ENCODE measurements around the gene SLC1A7.

Gene SLC1A7

GRCh38 chr1:53079251-53079650 lies 63.2 kb downstream of the SLC1A7 start:
- H3K36me3 ChIP-seq (ENCODE audit: control insufficient read depth, low read length) = no peaks in the 10 kb centered on the region
- no peaks in the 10 kb centered on the region for H3K4me1 ChIP-seq (ENCODE audit: control insufficient read depth, low read length)
- no peaks in the 10 kb centered on the region for H3K9me3 ChIP-seq (ENCODE audit: control insufficient read depth, insufficient read depth, low read length)
- no peaks in the 10 kb centered on the region for H3F3A ChIP-seq (ENCODE audit: control insufficient read depth, insufficient read depth)
- TF ChIP-seq EZH2phosphoT487 (IDR thresholded peaks at IDR 0.05; ENCODE audit: borderline replicate concordance, low read length) (no peak), CTCF (IDR thresholded peaks at IDR 0.05; ENCODE audit: low read depth, low read length, poor library complexity, severe bottlenecking) (no peak)
- no peaks in the 10 kb centered on the region for H3K79me2 ChIP-seq (ENCODE audit: control insufficient read depth, low read length)
- H3K4me3 ChIP-seq (ENCODE audit: low read length) = no peak overlapping the region
- no peak overlapping the region for H3K4me2 ChIP-seq (ENCODE audit: low read length)
- H3K9me2 ChIP-seq (replicated peaks; ENCODE audit: control insufficient read depth, low read length) = no peaks in the 10 kb centered on the region
- no peaks in the 10 kb centered on the region for H4K20me1 ChIP-seq (ENCODE audit: control insufficient read depth, insufficient read depth, low read depth, low read length)
- H3K27ac ChIP-seq (ENCODE audit: low read depth, low read length) = no peak overlapping the region
- H3K27me3 ChIP-seq (ENCODE audit: control insufficient read depth, low read length) = no peaks in the 10 kb centered on the region

- no peak for TF ChIP-seq CTCF (IDR thresholded peaks at IDR 0.05; ENCODE audit: low read depth, low read length, poor library complexity, severe bottlenecking)
- no peak for TF ChIP-seq EZH2phosphoT487 (IDR thresholded peaks at IDR 0.05; ENCODE audit: borderline replicate concordance, low read length)
- Histone ChIP-seq H3K4me3 (ENCODE audit: low read length) (no peak overlapping the region), H3K4me1 (ENCODE audit: control insufficient read depth, low read length) (no peaks in the 10 kb centered on the region), H4K20me1 (ENCODE audit: control insufficient read depth, insufficient read depth, low read depth, low read length) (no peaks in the 10 kb centered on the region), H3F3A (ENCODE audit: control insufficient read depth, insufficient read depth) (no peaks in the 10 kb centered on the region), H3K36me3 (ENCODE audit: control insufficient read depth, low read length) (no peaks in the 10 kb centered on the region), H3K9me3 (ENCODE audit: control insufficient read depth, insufficient read depth, low read length) (no peaks in the 10 kb centered on the region), H3K27ac (ENCODE audit: low read depth, low read length) (no peak overlapping the region), H3K27me3 (ENCODE audit: control insufficient read depth, low read length) (no peaks in the 10 kb centered on the region), H3K9me2 (replicated peaks; ENCODE audit: control insufficient read depth, low read length) (no peaks in the 10 kb centered on the region), H3K79me2 (ENCODE audit: control insufficient read depth, low read length) (no peaks in the 10 kb centered on the region), H3K4me2 (ENCODE audit: low read length) (no peak overlapping the region)
These were observed 63.9 kb downstream of the SLC1A7 start for GRCh38 chr1:53078333-53079101.

- H3K36me3 ChIP-seq (ENCODE audit: control insufficient read depth, low read length) = no peaks in the 10 kb centered on the region
- H3K9me2 ChIP-seq (replicated peaks; ENCODE audit: control insufficient read depth, low read length) = no peaks in the 10 kb centered on the region
- no peak overlapping the region for H3K4me3 ChIP-seq (ENCODE audit: low read length)
- no peaks in the 10 kb centered on the region for H3K9me3 ChIP-seq (ENCODE audit: control insufficient read depth, insufficient read depth, low read length)
- no peaks in the 10 kb centered on the region for H3K27me3 ChIP-seq (ENCODE audit: control insufficient read depth, low read length)
- no peaks in the 10 kb centered on the region for H4K20me1 ChIP-seq (ENCODE audit: control insufficient read depth, insufficient read depth, low read depth, low read length)
- no peak overlapping the region for H3K4me2 ChIP-seq (ENCODE audit: low read length)
- TF ChIP-seq EZH2phosphoT487 (IDR thresholded peaks at IDR 0.05; ENCODE audit: borderline replicate concordance, low read length) (no peak), CTCF (IDR thresholded peaks at IDR 0.05; ENCODE audit: low read depth, low read length, poor library complexity, severe bottlenecking) (no peak)
- H3K79me2 ChIP-seq (ENCODE audit: control insufficient read depth, low read length) = no peaks in the 10 kb centered on the region
- no peaks in the 10 kb centered on the region for H3F3A ChIP-seq (ENCODE audit: control insufficient read depth, insufficient read depth)
- no peaks in the 10 kb centered on the region for H3K4me1 ChIP-seq (ENCODE audit: control insufficient read depth, low read length)
- H3K27ac ChIP-seq (ENCODE audit: low read depth, low read length) = no peak overlapping the region
These were observed 64.9 kb downstream of the SLC1A7 start for GRCh38 chr1:53077599-53077965.
